ENCODE measurements around the gene DUSP28.

The DUSP28 gene

GRCh38 chr2:240574386-240575100 lies 14.4 kb downstream of the DUSP28 start:
- no peaks in the 10 kb centered on the region for H3K9me3 Mint-ChIP-seq
- no peak overlapping the region for H3K4me3 Mint-ChIP-seq
- H3K36me3 Mint-ChIP-seq (ENCODE audit: insufficient read depth), result peaks cover 19% of the 10 kb centered on the region
- ATAC-seq (replicated peaks; ENCODE audit: extremely low read depth, poor library complexity, severe bottlenecking) (no peak), DNase-seq (ENCODE audit: low spot score in 2 of 2) (no peak)
- peaks cover 40% of the 10 kb centered on the region for H3K4me1 Mint-ChIP-seq
- no peaks in the 10 kb centered on the region for H3K27me3 Mint-ChIP-seq
- no peak overlapping the region for H3K27ac Mint-ChIP-seq (ENCODE audit: low read depth)

- H3K27ac Mint-ChIP-seq (ENCODE audit: low read depth), result no peak overlapping the region
- ATAC-seq (replicated peaks; ENCODE audit: extremely low read depth, poor library complexity, severe bottlenecking) (no peak), DNase-seq (ENCODE audit: low spot score in 2 of 2) (no peak)
- H3K36me3 Mint-ChIP-seq (ENCODE audit: insufficient read depth), result peaks cover 15% of the 10 kb centered on the region
- H3K4me3 Mint-ChIP-seq, result no peak overlapping the region
- peaks cover 41% of the 10 kb centered on the region for H3K4me1 Mint-ChIP-seq
- H3K9me3 Mint-ChIP-seq, result no peaks in the 10 kb centered on the region
- no peaks in the 10 kb centered on the region for H3K27me3 Mint-ChIP-seq
These were observed 15.2 kb downstream of the DUSP28 start for GRCh38 chr2:240575101-240575965.

GRCh38 chr2:240576036-240576435 lies 15.9 kb downstream of the DUSP28 start:
- Mint-ChIP-seq H3K4me3 (no peak overlapping the region), H3K36me3 (ENCODE audit: insufficient read depth) (peaks cover 15% of the 10 kb centered on the region), H3K4me1 (peaks cover 37% of the 10 kb centered on the region), H3K27me3 (no peaks in the 10 kb centered on the region), H3K9me3 (no peaks in the 10 kb centered on the region), H3K27ac (ENCODE audit: low read depth) (no peak overlapping the region)
- ATAC-seq (replicated peaks; ENCODE audit: extremely low read depth, poor library complexity, severe bottlenecking) (no peak), DNase-seq (ENCODE audit: low spot score in 2 of 2) (no peak)

GRCh38 chr2:240576436-240577205 lies 16.5 kb downstream of the DUSP28 start:
- DNase-seq (ENCODE audit: low spot score in 2 of 2), result no peak
- Mint-ChIP-seq H3K27ac (ENCODE audit: low read depth) (no peak overlapping the region), H3K36me3 (ENCODE audit: insufficient read depth) (peaks cover 12% of the 10 kb centered on the region), H3K9me3 (no peaks in the 10 kb centered on the region), H3K4me1 (peaks cover 34% of the 10 kb centered on the region), H3K27me3 (no peaks in the 10 kb centered on the region), H3K4me3 (no peak overlapping the region)
- ATAC-seq (replicated peaks; ENCODE audit: extremely low read depth, poor library complexity, severe bottlenecking), result no peak

- no peaks in the 10 kb centered on the region for H3K27me3 Mint-ChIP-seq
- H3K4me1 Mint-ChIP-seq, result peaks cover 30% of the 10 kb centered on the region
- no peak overlapping the region for H3K27ac Mint-ChIP-seq (ENCODE audit: low read depth)
- DNase-seq (ENCODE audit: low spot score in 2 of 2) (no peak), ATAC-seq (replicated peaks; ENCODE audit: extremely low read depth, poor library complexity, severe bottlenecking) (no peak)
- no peak overlapping the region for H3K4me3 Mint-ChIP-seq
- peaks cover 13% of the 10 kb centered on the region for H3K36me3 Mint-ChIP-seq (ENCODE audit: insufficient read depth)
- H3K9me3 Mint-ChIP-seq, result no peaks in the 10 kb centered on the region
These were observed 17.3 kb downstream of the DUSP28 start for GRCh38 chr2:240577281-240578109.

GRCh38 chr2:240578110-240578450 lies 17.9 kb downstream of the DUSP28 start:
- peaks cover 13% of the 10 kb centered on the region for H3K36me3 Mint-ChIP-seq (ENCODE audit: insufficient read depth)
- no peaks in the 10 kb centered on the region for H3K9me3 Mint-ChIP-seq
- no peaks in the 10 kb centered on the region for H3K27me3 Mint-ChIP-seq
- ATAC-seq (replicated peaks; ENCODE audit: extremely low read depth, poor library complexity, severe bottlenecking) (no peak), DNase-seq (ENCODE audit: low spot score in 2 of 2) (no peak)
- peaks cover 29% of the 10 kb centered on the region for H3K4me1 Mint-ChIP-seq
- no peak overlapping the region for H3K27ac Mint-ChIP-seq (ENCODE audit: low read depth)
- no peak overlapping the region for H3K4me3 Mint-ChIP-seq

GRCh38 chr2:240578488-240578887 lies 18.3 kb downstream of the DUSP28 start:
- Mint-ChIP-seq H3K9me3 (no peaks in the 10 kb centered on the region), H3K27me3 (no peaks in the 10 kb centered on the region), H3K36me3 (ENCODE audit: insufficient read depth) (peaks cover 15% of the 10 kb centered on the region), H3K27ac (ENCODE audit: low read depth) (peak overlapping the region; percentile 55), H3K4me1 (peaks cover 29% of the 10 kb centered on the region), H3K4me3 (no peak overlapping the region)
- ATAC-seq (replicated peaks; ENCODE audit: extremely low read depth, poor library complexity, severe bottlenecking) (no peak), DNase-seq (ENCODE audit: low spot score in 2 of 2) (no peak)

GRCh38 chr2:240579071-240579762 lies 19.1 kb downstream of the DUSP28 start:
- peak overlapping the region; percentile 84 for H3K27ac Mint-ChIP-seq (ENCODE audit: low read depth)
- H3K9me3 Mint-ChIP-seq, result no peaks in the 10 kb centered on the region
- DNase-seq (ENCODE audit: low spot score in 2 of 2) (no peak), ATAC-seq (replicated peaks; ENCODE audit: extremely low read depth, poor library complexity, severe bottlenecking) (no peak)
- H3K36me3 Mint-ChIP-seq (ENCODE audit: insufficient read depth), result peaks cover 15% of the 10 kb centered on the region
- H3K4me3 Mint-ChIP-seq, result peak overlapping the region; percentile 45
- H3K4me1 Mint-ChIP-seq, result peaks cover 29% of the 10 kb centered on the region
- no peaks in the 10 kb centered on the region for H3K27me3 Mint-ChIP-seq

- Mint-ChIP-seq H3K36me3 (ENCODE audit: insufficient read depth) (peaks cover 15% of the 10 kb centered on the region), H3K9me3 (no peaks in the 10 kb centered on the region), H3K4me3 (peak overlapping the region; percentile 45), H3K4me1 (peaks cover 34% of the 10 kb centered on the region), H3K27ac (ENCODE audit: low read depth) (peak overlapping the region; percentile 84), H3K27me3 (no peaks in the 10 kb centered on the region)
- DNase-seq (ENCODE audit: low spot score in 2 of 2) (peak; percentile 61 to 72), ATAC-seq (replicated peaks; ENCODE audit: extremely low read depth, poor library complexity, severe bottlenecking) (peak; percentile 97)
These were observed 19.8 kb downstream of the DUSP28 start for GRCh38 chr2:240579771-240580614.

GRCh38 chr2:240581811-240582210 lies 21.7 kb downstream of the DUSP28 start:
- no peaks in the 10 kb centered on the region for H3K27me3 Mint-ChIP-seq
- H3K4me1 Mint-ChIP-seq, result peaks cover 41% of the 10 kb centered on the region
- no peak for ATAC-seq (replicated peaks; ENCODE audit: extremely low read depth, poor library complexity, severe bottlenecking)
- no peak for DNase-seq (ENCODE audit: low spot score in 2 of 2)
- H3K27ac Mint-ChIP-seq (ENCODE audit: low read depth), result no peak overlapping the region
- H3K36me3 Mint-ChIP-seq (ENCODE audit: insufficient read depth), result peaks cover 10% of the 10 kb centered on the region
- H3K9me3 Mint-ChIP-seq, result no peaks in the 10 kb centered on the region
- no peak overlapping the region for H3K4me3 Mint-ChIP-seq

- no peaks in the 10 kb centered on the region for H3K27me3 Mint-ChIP-seq
- no peak for ATAC-seq (replicated peaks; ENCODE audit: extremely low read depth, poor library complexity, severe bottlenecking)
- peaks cover 13% of the 10 kb centered on the region for H3K36me3 Mint-ChIP-seq (ENCODE audit: insufficient read depth)
- no peak for DNase-seq (ENCODE audit: low spot score in 2 of 2)
- H3K4me1 Mint-ChIP-seq, result peaks cover 46% of the 10 kb centered on the region
- H3K9me3 Mint-ChIP-seq, result no peaks in the 10 kb centered on the region
- H3K27ac Mint-ChIP-seq (ENCODE audit: low read depth), result no peak overlapping the region
- no peak overlapping the region for H3K4me3 Mint-ChIP-seq
These were observed 22.6 kb downstream of the DUSP28 start for GRCh38 chr2:240582781-240583180.
